GM18861 (cell line): ENCODE data around the gene GMDS.

ENCODE experiments used
- ATAC-seq: cut with Tn5 transposase; IDR thresholded peaks from one replicate; pipeline ENCODE4 v1.9.1; 2021; ENCODE audit not compliant: unreplicated experiment

Gene GMDS

GRCh38 chr6:1786455-1787453 is 458.7 kb downstream of the GMDS start:
- no peak for ATAC-seq

GRCh38 chr6:1784422-1784884 is 461.0 kb downstream of the GMDS start:
- ATAC-seq, result no peak

- no peak for ATAC-seq
Observed at GRCh38 chr6:1781817-1782184, 463.6 kb downstream of the GMDS start.

GRCh38 chr6:1781152-1781816 is 464.1 kb downstream of the GMDS start:
- ATAC-seq, result no peak

- ATAC-seq, result no peak
Observed at GRCh38 chr6:1780251-1780867, 465.0 kb downstream of the GMDS start.

- ATAC-seq, result no peak
Observed at GRCh38 chr6:1778686-1779235, 466.6 kb downstream of the GMDS start.

GRCh38 chr6:1777921-1778685 is 467.3 kb downstream of the GMDS start:
- no peak for ATAC-seq

GRCh38 chr6:1775441-1775840 is 470.0 kb downstream of the GMDS start:
- no peak for ATAC-seq

- ATAC-seq, result no peak
Observed at GRCh38 chr6:1774226-1774915, 471.0 kb downstream of the GMDS start.

- ATAC-seq, result no peak
Observed at GRCh38 chr6:1773700-1774099, 471.7 kb downstream of the GMDS start.

GRCh38 chr6:1770968-1771723 is 474.3 kb downstream of the GMDS start:
- ATAC-seq, result no peak

- ATAC-seq, result no peak
Observed at GRCh38 chr6:1770435-1770843, 475.0 kb downstream of the GMDS start.

GRCh38 chr6:1767481-1768246 is 477.7 kb downstream of the GMDS start:
- ATAC-seq, result no peak

GRCh38 chr6:1766654-1767053 is 478.8 kb downstream of the GMDS start:
- ATAC-seq, result no peak

- ATAC-seq, result no peak
Observed at GRCh38 chr6:1765160-1765903, 480.1 kb downstream of the GMDS start.

- ATAC-seq, result no peak
Observed at GRCh38 chr6:1764397-1764987, 480.9 kb downstream of the GMDS start.

GRCh38 chr6:1763404-1763803 is 482.0 kb downstream of the GMDS start:
- no peak for ATAC-seq
